Ishikawa (cell line): ENCODE measurements around the gene DUSP16.

Experiments
- CEBPB ChIP-seq: IDR thresholded peaks from 2 replicates; pipeline ENCODE4 v1.6.1; 2012
- EGR1 ChIP-seq: IDR thresholded peaks from 2 replicates; pipeline ENCODE4 v1.6.1; 2012
- EP300 ChIP-seq: IDR thresholded peaks from 2 replicates; pipeline ENCODE4 v1.6.1; 2012; ENCODE audit warnings: borderline replicate concordance
- FOXM1 ChIP-seq: IDR thresholded peaks from 2 replicates; pipeline ENCODE4 v1.6.1; 2012; ENCODE audit warnings: low read depth, borderline replicate concordance
- MAX ChIP-seq: IDR thresholded peaks from 2 replicates; pipeline ENCODE4 v1.6.1; 2012
- RAD21 ChIP-seq: IDR thresholded peaks from 2 replicates; pipeline ENCODE4 v1.6.1; 2012; ENCODE audit warnings: low read depth
- TAF1 ChIP-seq: IDR thresholded peaks from 2 replicates; pipeline ENCODE4 v1.6.1; 2012; ENCODE audit warnings: low read depth, mild to moderate bottlenecking
- TCF12 ChIP-seq: IDR thresholded peaks from 2 replicates; pipeline ENCODE4 v1.6.1; 2012; ENCODE audit warnings: low read depth
- YY1 ChIP-seq: IDR thresholded peaks from 2 replicates; pipeline ENCODE4 v1.6.1; 2012; ENCODE audit warnings: low read depth
- ZBTB7A ChIP-seq: IDR thresholded peaks from 2 replicates; pipeline ENCODE4 v1.6.1; 2012; ENCODE audit warnings: low read depth
- TF ChIP-seq, protein P1 (sequence below): IDR thresholded peaks from 2 replicates; pipeline ENCODE4 v1.6.1; 2012; ENCODE audit warnings: low read depth, mild to moderate bottlenecking

GRCh38 chr12:12608557-12608957 lies 45.9 kb upstream of the DUSP16 start:
- TF ChIP-seq EP300 (no peak), TAF1 (no peak), TCF12 (no peak), EGR1 (no peak), RAD21 (peak; percentile 57), CEBPB (no peak), MAX (no peak), YY1 (no peak), FOXM1 (no peak), ZBTB7A (no peak)
- TF ChIP-seq, protein P1, sequence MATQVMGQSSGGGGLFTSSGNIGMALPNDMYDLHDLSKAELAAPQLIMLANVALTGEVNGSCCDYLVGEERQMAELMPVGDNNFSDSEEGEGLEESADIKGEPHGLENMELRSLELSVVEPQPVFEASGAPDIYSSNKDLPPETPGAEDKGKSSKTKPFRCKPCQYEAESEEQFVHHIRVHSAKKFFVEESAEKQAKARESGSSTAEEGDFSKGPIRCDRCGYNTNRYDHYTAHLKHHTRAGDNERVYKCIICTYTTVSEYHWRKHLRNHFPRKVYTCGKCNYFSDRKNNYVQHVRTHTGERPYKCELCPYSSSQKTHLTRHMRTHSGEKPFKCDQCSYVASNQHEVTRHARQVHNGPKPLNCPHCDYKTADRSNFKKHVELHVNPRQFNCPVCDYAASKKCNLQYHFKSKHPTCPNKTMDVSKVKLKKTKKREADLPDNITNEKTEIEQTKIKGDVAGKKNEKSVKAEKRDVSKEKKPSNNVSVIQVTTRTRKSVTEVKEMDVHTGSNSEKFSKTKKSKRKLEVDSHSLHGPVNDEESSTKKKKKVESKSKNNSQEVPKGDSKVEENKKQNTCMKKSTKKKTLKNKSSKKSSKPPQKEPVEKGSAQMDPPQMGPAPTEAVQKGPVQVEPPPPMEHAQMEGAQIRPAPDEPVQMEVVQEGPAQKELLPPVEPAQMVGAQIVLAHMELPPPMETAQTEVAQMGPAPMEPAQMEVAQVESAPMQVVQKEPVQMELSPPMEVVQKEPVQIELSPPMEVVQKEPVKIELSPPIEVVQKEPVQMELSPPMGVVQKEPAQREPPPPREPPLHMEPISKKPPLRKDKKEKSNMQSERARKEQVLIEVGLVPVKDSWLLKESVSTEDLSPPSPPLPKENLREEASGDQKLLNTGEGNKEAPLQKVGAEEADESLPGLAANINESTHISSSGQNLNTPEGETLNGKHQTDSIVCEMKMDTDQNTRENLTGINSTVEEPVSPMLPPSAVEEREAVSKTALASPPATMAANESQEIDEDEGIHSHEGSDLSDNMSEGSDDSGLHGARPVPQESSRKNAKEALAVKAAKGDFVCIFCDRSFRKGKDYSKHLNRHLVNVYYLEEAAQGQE: no peak
